ENCODE data around the gene FAAH.

DNA sequence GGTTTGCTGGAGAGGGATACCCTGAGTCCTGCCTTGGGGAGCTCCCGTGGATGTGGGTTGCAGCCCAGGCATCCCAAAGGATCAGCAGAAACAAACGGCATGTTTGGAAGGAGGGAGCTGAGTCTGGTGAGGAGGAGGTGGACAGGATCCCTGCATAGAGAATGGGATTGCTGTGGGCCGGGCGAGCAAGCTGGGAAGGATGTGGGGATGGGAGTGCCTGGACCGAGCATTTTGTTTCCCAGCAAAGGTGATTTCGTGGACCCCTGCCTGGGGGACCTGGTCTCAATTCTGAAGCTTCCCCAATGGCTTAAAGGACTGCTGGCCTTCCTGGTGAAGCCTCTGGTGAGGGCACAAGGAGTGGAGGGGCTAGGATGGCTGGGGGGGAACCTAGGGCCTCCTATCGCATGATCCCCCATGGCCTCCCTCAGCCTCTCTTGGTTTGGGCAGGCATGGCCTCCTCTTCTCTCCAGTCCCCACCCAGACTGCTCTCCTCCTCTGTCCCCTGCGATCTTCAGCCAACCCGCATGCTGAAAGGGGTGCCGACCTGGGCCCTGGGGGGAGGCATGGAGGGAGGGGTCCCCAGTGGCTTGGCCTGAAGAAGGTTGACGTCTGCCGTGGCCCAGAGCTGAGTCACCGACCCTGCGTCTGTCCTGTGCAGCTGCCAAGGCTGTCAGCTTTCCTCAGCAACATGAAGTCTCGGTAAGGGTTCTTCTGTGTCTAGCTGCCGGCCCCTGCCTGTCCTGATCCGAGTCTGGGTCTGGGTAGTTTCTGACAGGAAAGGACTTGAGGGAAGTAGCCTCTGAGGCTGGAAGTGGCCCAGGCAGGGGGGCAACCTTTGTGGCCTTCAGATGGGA is 16.3 kb downstream of the FAAH start:
- TF ChIP-seq, protein P1, sequence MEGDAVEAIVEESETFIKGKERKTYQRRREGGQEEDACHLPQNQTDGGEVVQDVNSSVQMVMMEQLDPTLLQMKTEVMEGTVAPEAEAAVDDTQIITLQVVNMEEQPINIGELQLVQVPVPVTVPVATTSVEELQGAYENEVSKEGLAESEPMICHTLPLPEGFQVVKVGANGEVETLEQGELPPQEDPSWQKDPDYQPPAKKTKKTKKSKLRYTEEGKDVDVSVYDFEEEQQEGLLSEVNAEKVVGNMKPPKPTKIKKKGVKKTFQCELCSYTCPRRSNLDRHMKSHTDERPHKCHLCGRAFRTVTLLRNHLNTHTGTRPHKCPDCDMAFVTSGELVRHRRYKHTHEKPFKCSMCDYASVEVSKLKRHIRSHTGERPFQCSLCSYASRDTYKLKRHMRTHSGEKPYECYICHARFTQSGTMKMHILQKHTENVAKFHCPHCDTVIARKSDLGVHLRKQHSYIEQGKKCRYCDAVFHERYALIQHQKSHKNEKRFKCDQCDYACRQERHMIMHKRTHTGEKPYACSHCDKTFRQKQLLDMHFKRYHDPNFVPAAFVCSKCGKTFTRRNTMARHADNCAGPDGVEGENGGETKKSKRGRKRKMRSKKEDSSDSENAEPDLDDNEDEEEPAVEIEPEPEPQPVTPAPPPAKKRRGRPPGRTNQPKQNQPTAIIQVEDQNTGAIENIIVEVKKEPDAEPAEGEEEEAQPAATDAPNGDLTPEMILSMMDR (IDR thresholded peaks at IDR 0.05), result no peak
- TF ChIP-seq POLR2AphosphoS5 (IDR thresholded peaks at IDR 0.05), result no peak

All from breast epithelium (tissue), 3 donors.